KMS-11 (cell line): ENCODE measurements around the gene PRR3.

Experiments used
- H2AFZ ChIP-seq: fragments of 200-600 bp; sonication (generic); 2 replicates; pipeline ENCODE4 v1.6.1; 2016; ENCODE audit warnings: antibody characterized with exemption, mixed run types, low read depth
- H3K27ac ChIP-seq: fragments of 200-600 bp; sonication (generic); 2 replicates; pipeline ENCODE4 v1.6.1; 2016; ENCODE audit warnings: mild to moderate bottlenecking, mixed run types
- H3K27me3 ChIP-seq: fragments of 200-600 bp; sonication (generic); 2 replicates; pipeline ENCODE4 v1.6.1; 2017; ENCODE audit warnings: mild to moderate bottlenecking, low read depth, mixed run types, moderate library complexity; ENCODE audit not compliant: insufficient read depth
- H3K36me3 ChIP-seq: fragments of 200-600 bp; sonication (generic); 2 replicates; pipeline ENCODE4 v1.6.1; 2017; ENCODE audit warnings: mild to moderate bottlenecking, mixed run types; ENCODE audit not compliant: insufficient read depth
- H3K4me1 ChIP-seq: fragments of 200-600 bp; sonication (generic); 2 replicates; pipeline ENCODE4 v1.6.1; 2016; ENCODE audit warnings: mild to moderate bottlenecking, low read depth, mixed run types; ENCODE audit not compliant: poor library complexity, severe bottlenecking
- H3K4me2 ChIP-seq: fragments of 200-600 bp; sonication (generic); 2 replicates; pipeline ENCODE4 v1.7.0; 2016; ENCODE audit warnings: mild to moderate bottlenecking, mixed run types
- H3K4me3 ChIP-seq: fragments of 200-600 bp; sonication (generic); IDR thresholded peaks from 2 replicates; pipeline ENCODE4 v1.6.1; 2017; ENCODE audit warnings: low read depth, low read length, mixed read lengths; ENCODE audit not compliant: insufficient read depth
- H3K79me2 ChIP-seq: fragments of 200-600 bp; sonication (generic); 2 replicates; pipeline ENCODE4 v1.6.1; 2016; ENCODE audit warnings: low read depth, mixed run types; ENCODE audit not compliant: insufficient read depth
- H3K9ac ChIP-seq: fragments of 200-600 bp; sonication (generic); 2 replicates; pipeline ENCODE4 v1.6.1; 2016; ENCODE audit warnings: mild to moderate bottlenecking, mixed run types
- H4K20me1 ChIP-seq: fragments of 200-600 bp; sonication (generic); 2 replicates; pipeline ENCODE4 v1.6.1; 2016; ENCODE audit warnings: mild to moderate bottlenecking, mixed run types; ENCODE audit not compliant: insufficient read depth
- TF ChIP-seq, protein P1 (sequence below): fragments of 200-600 bp; sonication (generic); conservative IDR thresholded peaks from 2 replicates; pipeline ENCODE4 v1.6.1; 2017; ENCODE audit warnings: low read depth, mild to moderate bottlenecking, antibody characterized with exemption, low read length, moderate library complexity, mixed read lengths

Gene PRR3

DNA sequence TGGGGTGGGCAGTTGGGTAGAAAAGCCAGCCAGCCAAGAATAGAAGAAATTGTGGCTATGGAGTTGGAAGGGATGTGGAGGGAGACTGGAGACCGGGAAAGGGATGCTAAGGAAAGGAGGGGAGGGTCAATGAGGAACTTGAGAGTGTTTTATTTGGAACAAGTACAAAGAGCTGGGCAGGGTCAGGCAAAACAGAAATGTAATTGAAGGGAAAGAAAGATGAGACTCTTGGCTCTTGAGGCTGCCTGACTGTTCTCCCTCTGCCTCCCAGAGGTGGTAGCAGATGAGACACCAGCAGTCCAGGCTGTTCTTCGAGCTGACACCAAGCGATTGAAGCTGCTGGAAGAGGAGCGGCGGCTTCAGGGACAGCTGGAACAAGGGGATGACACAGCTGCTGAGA lies 26.8 kb downstream of the PRR3 start:
- no peaks in the 10 kb centered on the region for H4K20me1 ChIP-seq
- H2AFZ ChIP-seq = no peak overlapping the region
- peaks cover 9% of the 10 kb centered on the region; the same call in 1 of the 2 replicates for H3K36me3 ChIP-seq
- no peak overlapping the region for H3K9ac ChIP-seq
- no peaks in the 10 kb centered on the region for H3K27me3 ChIP-seq
- H3K4me1 ChIP-seq = no peaks in the 10 kb centered on the region
- H3K79me2 ChIP-seq = no peaks in the 10 kb centered on the region
- H3K4me3 ChIP-seq = no peak overlapping the region
- no peak overlapping the region for H3K4me2 ChIP-seq
- no peak overlapping the region for H3K27ac ChIP-seq
- TF ChIP-seq, protein P1, sequence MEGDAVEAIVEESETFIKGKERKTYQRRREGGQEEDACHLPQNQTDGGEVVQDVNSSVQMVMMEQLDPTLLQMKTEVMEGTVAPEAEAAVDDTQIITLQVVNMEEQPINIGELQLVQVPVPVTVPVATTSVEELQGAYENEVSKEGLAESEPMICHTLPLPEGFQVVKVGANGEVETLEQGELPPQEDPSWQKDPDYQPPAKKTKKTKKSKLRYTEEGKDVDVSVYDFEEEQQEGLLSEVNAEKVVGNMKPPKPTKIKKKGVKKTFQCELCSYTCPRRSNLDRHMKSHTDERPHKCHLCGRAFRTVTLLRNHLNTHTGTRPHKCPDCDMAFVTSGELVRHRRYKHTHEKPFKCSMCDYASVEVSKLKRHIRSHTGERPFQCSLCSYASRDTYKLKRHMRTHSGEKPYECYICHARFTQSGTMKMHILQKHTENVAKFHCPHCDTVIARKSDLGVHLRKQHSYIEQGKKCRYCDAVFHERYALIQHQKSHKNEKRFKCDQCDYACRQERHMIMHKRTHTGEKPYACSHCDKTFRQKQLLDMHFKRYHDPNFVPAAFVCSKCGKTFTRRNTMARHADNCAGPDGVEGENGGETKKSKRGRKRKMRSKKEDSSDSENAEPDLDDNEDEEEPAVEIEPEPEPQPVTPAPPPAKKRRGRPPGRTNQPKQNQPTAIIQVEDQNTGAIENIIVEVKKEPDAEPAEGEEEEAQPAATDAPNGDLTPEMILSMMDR = no peak

DNA sequence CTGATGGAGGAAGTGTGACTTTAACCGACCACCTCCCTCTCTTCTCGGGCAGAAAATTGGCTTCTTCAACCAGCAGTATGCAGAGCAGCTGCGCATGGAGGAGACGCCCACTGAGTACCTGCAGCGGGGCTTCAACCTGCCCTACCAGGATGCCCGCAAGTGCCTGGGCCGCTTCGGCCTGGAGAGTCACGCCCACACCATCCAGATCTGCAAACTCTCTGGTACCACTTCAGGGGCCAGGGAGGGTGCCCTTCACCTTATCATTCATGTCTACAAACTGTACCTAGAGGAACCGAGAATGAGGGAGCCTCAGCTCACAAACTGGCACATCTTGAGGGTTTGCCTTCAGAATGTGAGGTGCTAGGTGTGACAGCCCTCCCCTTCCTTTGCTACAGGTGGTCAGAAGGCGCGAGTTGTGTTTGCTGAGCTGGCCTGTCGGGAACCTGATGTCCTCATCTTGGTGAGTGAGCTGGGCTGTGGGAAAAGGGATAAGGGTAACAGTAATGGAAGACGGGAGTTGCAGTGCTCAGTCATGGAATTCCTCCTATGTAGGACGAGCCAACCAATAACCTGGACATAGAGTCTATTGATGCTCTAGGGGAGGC lies 32.8 kb downstream of the PRR3 start:
- Histone ChIP-seq H4K20me1 (no peaks in the 10 kb centered on the region), H2AFZ (no peak overlapping the region), H3K27ac (no peak overlapping the region)

DNA sequence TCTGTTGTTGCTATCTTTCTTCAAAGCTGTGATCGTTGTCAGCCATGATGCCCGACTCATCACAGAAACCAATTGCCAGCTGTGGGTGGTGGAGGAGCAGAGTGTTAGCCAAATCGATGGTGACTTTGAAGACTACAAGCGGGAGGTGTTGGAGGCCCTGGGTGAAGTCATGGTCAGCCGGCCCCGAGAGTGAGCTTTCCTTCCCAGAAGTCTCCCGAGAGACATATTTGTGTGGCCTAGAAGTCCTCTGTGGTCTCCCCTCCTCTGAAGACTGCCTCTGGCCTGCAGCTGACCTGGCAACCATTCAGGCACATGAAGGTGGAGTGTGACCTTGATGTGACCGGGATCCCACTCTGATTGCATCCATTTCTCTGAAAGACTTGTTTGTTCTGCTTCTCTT lies 33.4 kb downstream of the PRR3 start:
- no peak overlapping the region for H3K4me2 ChIP-seq
- no peaks in the 10 kb centered on the region for H3K79me2 ChIP-seq
- peaks cover 7% of the 10 kb centered on the region for H3K4me1 ChIP-seq
- TF ChIP-seq, protein P1 = no peak
- H2AFZ ChIP-seq = no peak overlapping the region
- no peaks in the 10 kb centered on the region for H4K20me1 ChIP-seq
- peak overlapping the region; percentile 33; the same call in 1 of the 2 replicates for H3K27ac ChIP-seq
- H3K36me3 ChIP-seq = peaks cover 7% of the 10 kb centered on the region; the same call in 1 of the 2 replicates
- no peak overlapping the region for H3K9ac ChIP-seq
- H3K27me3 ChIP-seq = no peaks in the 10 kb centered on the region
- H3K4me3 ChIP-seq = no peak overlapping the region

More for the DNA sequence above, 32.8 kb downstream of the PRR3 start:
- Histone ChIP-seq H3K9ac (no peak overlapping the region), H3K4me3 (no peak overlapping the region), H3K4me1 (peaks cover 7% of the 10 kb centered on the region), H3K4me2 (no peak overlapping the region), H3K36me3 (peaks cover 7% of the 10 kb centered on the region; the same call in 1 of the 2 replicates), H3K79me2 (no peaks in the 10 kb centered on the region), H3K27me3 (no peaks in the 10 kb centered on the region)
- TF ChIP-seq, protein P1 = no peak

DNA sequence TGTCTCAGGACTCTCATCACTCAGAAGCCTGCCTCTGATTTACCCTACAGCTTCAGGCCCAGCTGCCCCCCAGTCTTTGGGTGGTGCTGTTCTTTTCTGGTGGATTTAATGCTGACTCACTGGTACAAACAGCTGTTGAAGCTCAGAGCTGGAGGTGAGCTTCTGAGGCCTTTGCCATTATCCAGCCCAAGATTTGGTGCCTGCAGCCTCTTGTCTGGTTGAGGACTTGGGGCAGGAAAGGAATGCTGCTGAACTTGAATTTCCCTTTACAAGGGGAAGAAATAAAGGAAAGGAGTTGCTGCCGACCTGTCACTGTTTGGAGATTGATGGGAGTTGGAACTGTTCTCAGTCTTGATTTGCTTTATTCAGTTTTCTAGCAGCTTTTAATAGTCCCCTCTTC lies 33.9 kb downstream of the PRR3 start:
- Histone ChIP-seq H3K36me3 (peaks cover 7% of the 10 kb centered on the region; the same call in 1 of the 2 replicates), H3K9ac (no peak overlapping the region)
- TF ChIP-seq, protein P1 = no peak

More for the DNA sequence above, 33.9 kb downstream of the PRR3 start:
- H2AFZ ChIP-seq = no peak overlapping the region
- H3K4me2 ChIP-seq = no peak overlapping the region
- peaks cover 7% of the 10 kb centered on the region for H3K4me1 ChIP-seq
- peak overlapping the region; percentile 33; the same call in 1 of the 2 replicates for H3K27ac ChIP-seq
- no peak overlapping the region for H3K4me3 ChIP-seq
- no peaks in the 10 kb centered on the region for H4K20me1 ChIP-seq
- no peaks in the 10 kb centered on the region for H3K79me2 ChIP-seq
- H3K27me3 ChIP-seq = no peaks in the 10 kb centered on the region
